Measurements from ENCODE around the gene TRABD2A.
"Not testable (repeated sequence)": the region's sequence is repeated elsewhere in the genome, so short reads cannot be mapped to it uniquely, and the experiment has no call there.

Gene TRABD2A

DNA sequence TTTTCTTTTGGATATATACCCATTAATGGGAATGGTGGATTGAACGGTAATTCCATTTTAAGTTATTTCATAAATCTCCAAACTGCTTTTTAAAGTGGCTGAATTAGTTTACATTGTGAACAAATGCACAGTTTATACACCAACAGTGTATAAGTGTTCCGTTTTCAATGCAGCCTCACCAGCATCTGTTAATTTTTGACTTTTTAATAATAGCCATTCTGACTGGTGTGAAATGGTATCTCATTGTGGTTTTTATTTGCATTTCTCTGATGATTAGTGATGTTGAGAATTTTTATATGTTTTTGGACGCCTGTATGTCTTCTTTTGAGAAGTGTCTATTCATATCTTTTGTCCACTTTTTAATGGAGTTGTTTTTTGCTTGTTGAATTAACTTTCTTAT lies 107.3 kb downstream of the TRABD2A start:
- not testable (repeated sequence) for DNase-seq
